Glomerular endothelial cell (primary cell): Measurements from ENCODE around the gene TMEM94. TPM values are rescaled to one million over a fixed set of nuclear protein-coding genes. Genes with fewer than 3 reads are reported as not detected.
A peak's percentile ranks its signal among the peaks of the same experiment; 100 is the strongest.
"Not testable (repeated sequence)": the region's sequence is repeated elsewhere in the genome, so short reads cannot be mapped to it uniquely, and the experiment has no call there.

Source experiments
- DNase-seq: peaks from one replicate; pipeline ENCODE4 v3.0.0-alpha.2; 2011; ENCODE audit warnings: low read depth, low spot score; ENCODE audit errors: extremely low read depth
- total RNA-seq: library from RNA; depleted of rRNA; stranded (reverse); fragments of >200 nt; gene quantifications from 2 replicates; pipeline ENCODE4 v1.2.3, GENCODE V29; 2015

The TMEM94 gene
- total RNA-seq = 33.1 and 63.9 TPM in 2 replicates

DNA sequence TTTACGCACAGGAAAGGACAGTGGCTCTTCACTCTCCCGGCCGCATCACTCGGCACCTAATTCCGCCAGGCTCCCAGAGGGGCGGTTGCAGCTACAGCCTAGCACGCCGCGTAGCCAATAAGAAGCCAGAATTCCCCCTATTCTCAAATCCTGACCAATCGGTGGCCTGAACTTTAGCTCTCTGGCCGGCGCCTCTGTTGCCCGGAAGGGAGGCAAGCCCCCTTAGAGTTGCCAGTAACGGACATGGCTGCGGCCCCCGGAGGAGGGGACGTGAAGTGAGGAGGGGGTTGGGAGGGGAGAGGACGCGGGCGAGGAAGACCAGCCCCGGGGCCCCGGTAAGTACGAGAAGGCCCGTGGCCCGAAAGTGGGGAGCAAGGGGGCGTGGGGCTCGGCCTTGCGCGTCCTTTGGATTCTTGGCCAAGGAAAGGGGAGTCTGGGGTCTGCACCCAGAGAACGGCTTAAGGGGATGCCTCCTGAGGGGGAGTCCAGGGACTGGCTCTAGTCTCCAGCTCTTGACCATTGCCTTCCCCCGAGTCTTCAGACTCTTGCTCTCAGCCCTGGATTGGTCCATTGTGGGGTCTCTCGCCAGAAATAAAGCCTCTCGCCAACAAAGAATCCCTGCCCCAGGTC, at the start of gene TMEM94:
TSS of gene TMEM94 (plus strand) at position 219 of the 630 bp plus-strand sequence. CDS start 15,271 bp downstream, outside the sequence.
- peak; percentile 95 for DNase-seq

DNA sequence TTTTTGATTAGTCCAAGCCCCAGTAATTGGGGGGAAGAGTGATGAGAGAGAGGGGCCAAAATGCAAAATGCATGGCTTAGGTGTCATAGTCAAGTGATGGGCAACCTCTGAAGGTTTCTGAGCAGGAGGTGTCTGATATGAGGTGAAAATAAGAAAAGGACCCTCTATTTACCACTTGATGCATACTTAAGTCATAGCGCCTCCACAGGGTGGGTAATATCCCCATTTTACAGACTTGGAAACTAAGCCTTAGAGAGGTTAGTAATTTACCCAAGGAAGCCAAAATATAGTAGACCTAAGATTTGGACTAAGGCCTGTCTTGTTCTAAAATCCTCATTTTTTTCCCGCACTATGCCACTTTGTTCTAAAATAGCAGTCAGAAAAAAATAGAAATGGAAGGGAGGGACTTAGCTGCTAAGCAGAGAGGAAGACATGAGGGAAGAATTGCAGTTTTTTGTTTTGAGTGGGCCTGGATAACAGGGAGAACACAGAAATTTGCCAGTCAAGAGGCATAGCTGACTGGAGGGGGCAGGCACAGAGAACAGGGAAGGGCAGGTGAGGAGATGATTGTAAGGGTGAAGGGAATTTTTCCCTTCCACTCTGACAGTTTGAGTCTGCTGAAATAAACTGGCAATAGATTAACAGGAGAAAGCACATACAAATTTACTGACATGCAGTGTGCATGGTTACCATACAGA, 48.6 kb upstream of the TMEM94 start:
- DNase-seq = no peak

DNA sequence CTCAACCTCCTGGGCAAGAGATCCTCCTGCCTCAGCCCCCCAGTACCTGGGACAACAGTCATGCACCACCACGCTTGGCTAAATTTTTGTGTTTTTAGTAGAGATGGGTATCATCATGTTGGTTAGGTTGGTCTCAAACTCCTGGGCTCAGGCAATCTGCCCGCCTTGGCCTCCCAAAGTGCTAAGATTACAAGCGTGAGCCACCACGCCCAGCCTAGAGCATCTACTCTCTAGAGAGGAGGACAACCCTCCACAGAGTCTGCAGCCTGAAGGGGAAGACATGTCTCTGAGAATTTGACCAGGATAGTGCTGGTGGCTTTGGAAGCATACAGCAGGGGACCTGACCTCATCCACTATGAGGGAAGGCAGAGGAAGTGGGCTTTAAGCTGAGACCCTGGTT, 46.3 kb upstream of the TMEM94 start:
- DNase-seq = no peak

DNA sequence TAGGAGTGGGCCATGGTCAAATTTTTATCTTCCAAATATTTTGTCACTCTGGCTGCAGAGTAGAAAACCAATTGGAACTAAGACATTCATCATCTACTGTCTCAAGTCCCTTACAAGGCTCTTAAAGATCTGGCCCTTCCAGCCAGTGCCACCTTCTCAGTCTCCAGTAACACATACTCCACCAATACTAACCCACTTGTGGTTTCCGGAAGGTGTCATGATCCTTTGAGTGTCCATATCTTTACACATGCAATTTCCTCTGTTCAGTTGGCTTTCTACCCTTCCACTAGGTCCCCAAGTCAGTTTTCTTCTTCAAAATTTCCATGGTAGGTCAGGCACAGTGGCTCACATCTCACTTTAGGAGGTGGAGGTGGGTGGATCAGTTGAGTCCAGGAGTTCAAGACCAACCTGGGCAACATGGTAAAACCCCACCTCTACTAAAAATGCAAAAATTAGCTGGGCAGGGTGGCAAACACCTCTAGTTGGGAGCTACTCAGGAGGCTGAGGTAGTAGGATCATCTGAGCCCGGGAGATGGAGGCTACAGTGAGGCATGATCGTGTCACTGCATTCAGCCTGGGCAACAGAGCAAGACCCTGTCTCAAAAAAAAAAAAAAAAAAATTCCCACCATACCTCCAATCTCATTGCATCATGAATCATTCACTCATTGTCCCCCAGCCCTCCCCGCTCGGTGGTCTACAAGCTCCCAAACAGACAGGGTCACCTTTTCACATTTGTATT, 44.9 kb upstream of the TMEM94 start:
- no peak for DNase-seq

DNA sequence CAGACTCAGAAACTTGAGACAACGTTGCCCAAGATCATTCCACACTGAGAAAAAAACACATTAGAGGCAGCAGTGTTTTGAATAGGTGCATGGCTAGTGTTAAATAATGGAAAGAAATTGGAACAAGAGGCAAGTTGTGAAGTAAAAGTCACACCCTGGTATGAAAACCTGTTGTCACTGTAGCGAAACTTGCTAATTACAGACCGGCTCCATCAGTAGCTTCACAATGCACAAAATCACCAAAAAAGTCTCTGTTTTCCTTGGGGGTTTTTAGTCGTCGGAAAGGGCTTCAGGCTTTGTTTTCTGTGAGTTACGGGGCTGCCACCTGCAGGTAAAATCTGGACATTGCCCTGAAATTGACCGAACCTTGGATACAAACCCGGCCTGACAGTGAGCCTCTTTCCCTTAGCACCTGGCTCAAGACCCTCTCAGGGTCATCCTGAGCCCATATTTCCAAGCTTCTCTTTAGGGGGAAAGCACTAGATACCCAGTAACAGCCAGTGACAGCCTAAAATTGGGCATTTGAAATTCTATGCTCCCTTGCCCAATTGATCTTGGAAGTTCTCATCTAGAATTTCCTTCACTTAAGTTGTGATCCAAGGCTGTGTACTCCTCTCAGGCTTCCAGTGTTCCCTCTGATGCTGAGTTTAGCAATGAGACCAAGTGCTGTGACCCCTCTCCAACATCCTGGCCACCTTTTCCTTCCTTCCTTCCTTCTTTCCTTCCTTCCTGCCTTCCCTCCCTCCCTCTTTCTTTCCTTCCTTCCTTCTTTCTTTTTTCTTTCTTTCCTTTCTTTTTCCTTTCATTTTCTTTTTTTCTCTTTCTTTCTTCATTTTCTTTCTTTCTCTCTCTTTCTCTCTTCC, 43.7 kb upstream of the TMEM94 start:
- DNase-seq = no peak

DNA sequence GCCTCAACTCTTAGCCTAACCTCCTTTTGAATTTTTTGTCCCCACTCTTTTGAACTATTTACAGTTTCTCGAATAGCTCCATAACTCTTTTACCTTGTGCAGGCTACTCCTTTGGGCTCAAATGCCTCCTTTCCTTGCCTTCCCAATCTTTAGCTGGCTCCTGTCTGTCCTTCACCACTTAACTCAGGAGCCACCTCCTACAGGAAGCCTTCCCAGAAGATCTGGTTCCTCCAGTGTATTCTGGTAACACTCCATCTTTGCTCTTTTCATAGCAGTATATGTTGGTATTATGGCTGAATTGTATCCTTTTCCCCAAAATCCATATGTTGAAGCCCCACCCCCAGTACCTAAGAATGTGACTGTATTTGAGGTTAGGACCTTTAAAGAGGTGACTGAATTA, 41.9 kb upstream of the TMEM94 start:
- DNase-seq = no peak

DNA sequence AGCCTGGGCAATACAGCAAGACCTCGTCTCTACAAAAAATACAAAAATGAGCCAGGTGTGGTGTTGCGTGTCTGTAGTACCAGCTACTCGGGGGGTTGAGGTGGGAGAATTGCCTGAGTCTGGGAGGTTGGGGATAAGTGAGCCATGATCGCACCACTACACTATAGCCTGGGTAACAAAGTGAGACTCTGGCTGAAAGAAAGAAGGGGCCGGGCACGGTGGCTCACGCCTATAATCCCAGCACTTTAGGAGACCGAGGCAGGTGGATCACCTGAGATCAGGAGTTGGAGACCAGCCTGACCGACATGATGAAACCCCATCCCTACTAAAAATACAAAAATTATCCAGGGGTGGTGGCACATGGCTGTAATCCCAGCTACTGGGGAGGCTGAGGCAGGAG, 40.4 kb upstream of the TMEM94 start:
- no peak for DNase-seq

DNA sequence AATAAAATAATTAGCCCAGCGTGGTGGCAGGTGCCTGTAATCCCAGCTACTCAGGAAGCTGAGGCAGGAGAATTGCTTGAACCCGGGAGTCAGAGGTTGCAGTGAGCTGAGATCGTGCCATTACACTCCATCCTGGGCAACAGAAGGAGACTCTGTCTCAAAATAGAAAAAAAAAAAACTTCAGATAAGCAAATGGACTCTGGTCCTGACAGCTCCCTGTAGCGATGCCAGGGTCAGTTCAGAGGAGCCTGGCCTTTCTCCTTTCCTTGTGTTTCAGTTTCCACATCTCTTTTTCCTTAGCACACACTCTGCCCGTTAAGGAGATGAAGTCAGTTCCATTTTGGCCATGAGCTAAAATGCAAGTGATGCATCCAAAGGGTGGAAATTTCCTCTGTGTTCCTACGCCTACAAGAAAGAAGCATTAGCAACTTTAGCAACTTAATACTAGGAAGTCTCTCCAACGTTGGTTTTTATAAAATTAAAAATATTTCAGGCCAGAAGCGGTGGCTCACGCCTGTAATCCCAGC, 39.3 kb upstream of the TMEM94 start:
- DNase-seq = no peak

DNA sequence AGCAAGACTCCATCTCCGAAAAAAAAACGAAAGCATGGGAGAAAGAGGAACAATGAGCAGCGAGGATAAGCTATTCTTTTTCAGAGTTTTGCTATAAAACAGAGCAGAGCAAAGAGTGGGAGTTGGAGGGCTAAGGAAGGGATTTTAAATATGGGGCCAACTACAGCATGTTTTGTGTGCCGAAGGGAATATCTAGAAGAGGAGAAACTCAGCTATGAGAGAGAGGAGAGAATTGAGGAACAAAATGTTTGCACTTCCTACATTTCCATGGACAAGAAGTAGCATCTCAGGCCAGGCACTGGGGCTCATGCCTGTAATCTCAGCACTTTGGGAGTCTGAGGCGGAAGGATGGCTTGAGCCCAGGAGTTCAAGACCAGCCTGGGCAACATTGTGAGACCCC, 37.9 kb upstream of the TMEM94 start:
- no peak for DNase-seq

DNA sequence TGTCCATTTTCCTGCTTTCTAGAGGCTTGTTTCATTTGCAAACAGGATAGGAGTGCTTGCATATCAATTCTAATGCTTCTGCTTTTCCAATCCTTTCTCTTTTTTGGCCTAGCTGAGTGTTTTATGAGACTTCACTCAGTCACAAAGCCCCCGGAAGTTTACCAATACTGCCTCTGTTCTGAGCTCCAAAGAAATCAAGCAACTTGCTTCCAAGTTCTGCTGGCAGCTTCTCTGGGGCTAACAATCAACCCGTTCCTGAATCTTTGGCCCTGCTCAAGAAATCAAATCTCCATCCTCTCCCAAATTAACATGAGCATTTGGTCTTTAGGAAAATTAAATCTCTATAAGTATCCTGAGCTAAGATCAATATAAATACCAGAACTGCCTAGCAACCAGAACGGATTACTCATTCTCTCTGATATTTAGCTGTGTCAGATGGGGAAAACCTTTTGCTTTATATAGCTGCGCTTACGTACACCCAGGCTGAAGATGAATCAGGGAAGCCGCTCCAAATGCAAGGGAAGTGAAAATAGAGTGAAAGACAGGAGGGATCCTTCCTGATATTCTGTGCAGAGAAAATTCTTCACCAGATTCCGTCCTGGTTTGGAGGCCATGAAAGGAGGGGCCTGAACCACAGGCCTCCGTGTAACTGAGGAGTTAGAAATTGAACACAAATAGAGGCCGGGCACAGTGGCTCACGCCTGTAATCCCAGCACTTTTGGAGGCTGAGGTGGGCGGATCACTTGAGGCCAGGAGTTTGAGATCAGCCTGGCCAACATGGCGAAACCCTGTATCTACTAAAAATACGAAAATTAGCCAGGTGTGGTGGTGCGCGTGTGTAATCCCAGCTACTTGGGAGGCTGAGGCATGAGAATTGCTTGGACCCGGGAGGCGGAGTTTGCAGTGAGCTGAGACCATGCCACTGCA, 27.6 kb upstream of the TMEM94 start:
- DNase-seq = no peak

DNA sequence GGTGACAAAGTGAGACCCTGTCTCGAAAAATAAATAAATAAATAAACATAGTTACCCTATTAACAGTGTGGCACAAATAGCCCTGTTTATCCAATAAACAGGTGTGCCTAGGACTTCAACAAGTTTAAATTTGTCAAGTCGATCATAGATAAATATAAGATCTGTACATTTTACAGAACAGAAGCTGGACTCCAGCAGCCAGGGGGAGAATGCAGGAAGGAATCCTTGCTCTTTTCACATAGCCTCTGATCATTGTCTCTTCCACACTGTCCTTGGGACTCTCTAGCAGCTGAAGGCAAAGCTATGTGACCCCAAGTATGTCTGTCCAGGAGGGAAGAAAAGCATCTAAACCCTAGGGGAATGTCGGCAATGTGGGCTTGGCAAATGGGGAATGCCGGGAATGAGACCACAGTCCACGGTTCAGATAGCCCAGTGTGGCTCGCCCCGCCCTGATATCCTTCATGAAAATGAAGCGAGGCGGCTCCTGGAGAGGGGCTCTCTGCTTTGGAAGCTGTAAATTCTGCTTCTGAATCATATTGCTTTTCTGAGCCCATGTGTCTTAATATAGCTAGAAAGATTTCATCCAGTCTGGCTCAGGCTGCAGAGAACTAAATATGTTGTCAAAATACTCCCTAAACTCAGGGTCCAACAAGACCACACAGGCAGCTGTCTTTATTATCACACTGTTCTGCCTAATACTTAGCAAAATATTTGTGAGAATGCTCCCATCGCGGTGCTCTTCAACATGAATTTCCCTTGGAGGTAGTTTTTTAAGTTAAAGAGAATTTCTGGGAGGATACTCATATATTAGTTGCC, 26.1 kb upstream of the TMEM94 start:
- DNase-seq = no peak

DNA sequence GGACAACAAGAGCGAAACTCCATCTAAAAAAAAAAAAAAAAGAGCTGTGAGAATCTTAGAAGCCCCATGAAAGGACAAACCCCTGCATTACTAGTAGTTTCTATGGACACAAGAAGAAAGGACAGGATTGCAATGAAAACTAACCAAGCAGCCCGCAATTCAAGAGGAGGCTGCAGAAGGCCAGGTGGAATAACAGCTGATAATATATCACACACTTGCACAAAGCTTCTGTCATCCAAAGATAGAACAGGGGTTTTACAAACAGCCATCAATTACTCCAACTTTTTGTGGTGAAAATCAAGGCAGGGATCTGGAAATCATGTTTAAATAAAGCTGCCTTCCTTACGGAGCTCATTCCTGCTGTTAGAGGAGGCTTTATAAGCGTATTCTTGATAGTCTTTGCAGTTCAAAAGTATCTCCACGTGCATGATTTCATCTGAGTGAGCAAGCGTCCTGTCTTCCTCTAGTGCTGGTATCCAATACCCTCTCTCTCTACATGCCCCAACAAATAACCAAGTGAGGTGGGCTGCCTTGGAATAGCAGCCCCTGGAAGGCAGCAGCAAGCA, 23.1 kb upstream of the TMEM94 start:
- no peak for DNase-seq

DNA sequence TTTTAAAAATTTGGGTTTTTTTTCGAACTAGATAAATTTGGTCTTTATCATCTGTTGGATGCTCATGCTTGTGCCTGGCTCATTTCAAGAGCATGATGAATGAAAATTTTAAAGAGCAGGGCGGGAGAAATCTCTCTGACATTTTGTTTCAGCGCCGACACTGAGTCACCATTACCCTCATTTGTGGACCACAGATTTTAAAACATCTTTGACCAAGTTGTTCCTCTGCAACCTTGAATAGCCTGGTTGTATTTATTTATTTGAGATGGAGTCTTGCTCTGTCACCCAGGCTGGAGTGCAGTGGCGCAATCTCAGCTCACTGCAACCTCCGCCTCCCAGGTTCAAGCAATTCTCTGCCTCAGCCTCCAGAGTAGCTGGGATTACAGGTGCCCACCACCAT, 22.0 kb upstream of the TMEM94 start:
- not testable (repeated sequence) for DNase-seq

DNA sequence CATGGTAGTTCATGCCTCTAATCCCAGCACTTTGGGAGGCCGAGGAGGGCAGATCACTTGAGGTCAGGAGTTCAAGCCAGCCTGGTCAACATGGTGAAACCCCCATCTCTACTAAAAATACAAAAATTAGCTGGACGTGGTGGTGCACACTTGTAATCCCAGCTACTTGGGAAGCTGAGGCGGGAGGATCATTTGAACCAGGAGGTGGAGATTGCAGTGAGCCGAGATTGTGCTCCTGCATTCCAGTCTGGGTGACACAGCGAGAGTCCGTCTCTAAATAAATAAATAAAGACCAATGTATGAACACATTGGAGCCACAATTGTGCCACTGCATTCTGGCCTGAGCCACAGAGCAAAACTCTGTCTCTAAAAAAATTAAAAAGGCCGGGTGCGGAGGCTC, 19.0 kb upstream of the TMEM94 start:
- DNase-seq = not testable (repeated sequence)

DNA sequence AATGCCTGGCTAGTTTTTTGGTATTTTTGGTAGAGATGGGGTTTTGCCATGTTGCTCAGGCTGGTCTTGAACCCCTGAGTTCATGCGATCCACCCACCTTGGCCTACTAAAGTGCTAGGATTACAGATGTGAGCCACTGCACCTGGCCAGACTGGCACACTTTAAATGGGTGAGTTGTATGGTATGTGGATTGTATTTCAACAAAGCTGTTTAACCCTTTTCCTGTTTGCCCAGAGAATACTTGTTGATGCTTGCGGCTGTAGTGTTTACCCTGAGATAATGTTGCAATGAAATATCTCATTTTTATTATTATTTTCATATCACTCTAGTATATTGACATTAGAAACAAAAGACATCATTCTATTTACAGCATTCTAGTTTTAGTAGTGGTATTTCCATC, 17.1 kb upstream of the TMEM94 start:
- no peak for DNase-seq

DNA sequence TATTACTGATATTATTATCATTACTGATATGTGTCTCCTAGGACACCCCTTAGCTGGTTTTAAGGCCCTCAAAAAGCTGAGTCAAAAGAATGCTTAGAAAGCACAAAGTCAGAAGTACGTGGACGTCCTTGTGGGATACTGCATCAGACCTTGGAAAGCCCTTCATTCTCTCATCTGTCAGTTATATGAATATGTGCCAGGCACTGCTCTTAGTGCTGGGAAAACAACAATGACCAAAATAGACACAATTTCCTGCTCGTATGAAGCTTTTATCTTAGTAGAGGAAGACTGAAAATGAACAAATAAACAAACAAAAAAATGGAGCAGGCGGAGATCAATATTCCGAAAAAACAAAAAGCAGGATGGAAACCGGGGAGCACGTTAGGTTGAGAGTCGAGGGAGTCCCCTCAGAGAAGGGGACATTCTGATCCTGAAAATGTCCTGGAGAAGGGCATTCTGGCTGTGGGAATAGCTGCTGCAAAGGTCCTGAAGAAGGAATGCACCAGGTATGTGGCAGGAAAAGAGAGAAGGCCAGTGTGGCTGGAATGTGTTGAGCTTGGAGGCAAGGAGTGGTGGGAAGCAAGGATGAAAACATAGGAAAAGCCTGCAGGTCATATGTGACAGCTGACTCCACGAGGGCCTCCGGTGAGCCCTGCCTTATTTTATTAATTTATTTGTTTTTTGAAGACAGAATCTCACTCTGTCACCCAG, 15.5 kb upstream of the TMEM94 start:
- DNase-seq = no peak

DNA sequence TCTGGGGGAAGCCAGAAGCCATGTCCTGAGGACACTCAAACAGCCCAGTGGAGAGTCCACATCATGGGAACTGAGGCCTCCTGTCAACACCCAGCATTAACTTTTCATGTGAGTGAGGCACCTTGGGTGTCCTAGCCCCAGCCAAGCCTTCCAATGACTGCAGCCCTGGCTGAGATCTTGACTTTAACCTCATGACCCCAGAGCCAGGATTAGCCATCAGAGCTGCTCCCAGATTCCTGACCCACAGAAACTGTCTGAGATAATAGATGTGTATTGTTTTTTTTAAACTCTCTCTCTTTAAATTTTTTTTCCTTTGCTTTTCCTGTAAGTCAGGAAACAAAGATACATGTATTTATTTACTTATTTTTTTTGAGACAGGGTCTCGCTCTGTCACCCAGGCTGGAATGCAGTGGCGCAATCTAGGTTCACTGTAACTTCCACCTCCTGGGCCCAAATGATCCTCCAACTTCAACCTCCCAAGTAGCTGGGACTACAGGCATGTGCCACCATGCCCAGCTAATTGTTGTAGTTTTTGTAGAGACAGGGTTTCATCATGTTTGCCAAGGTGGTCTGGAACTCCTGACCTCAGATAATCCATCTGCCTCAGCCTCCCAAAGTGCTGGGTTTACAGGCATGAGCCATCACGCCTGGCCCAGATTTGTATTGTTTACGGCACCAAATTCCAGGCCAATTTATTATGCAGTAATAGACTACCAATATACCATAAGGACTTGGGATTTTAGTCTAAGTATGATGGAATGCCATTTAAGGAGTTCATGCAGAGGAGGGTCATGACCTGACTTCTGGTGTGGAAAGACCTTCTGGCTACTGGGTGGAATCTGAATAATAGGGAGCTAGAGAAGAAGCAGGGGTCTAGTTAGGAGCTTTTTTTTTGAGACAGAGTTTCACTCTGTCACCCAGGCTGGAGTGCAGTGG, 14.0 kb upstream of the TMEM94 start:
- DNase-seq = no peak
